ENCODE measurements around the gene TNFSF13.

GRCh38 chr17:7588553-7589203 lies 30.1 kb downstream of the TNFSF13 start:
- no peak for TF ChIP-seq RFX5 (IDR thresholded peaks at IDR 0.05)
- no peak for TF ChIP-seq CTCF (IDR thresholded peaks at IDR 0.05)
- TF ChIP-seq PBX3 (IDR thresholded peaks at IDR 0.05) = no peak
- no peak for TF ChIP-seq POLR2A (IDR thresholded peaks at IDR 0.05; ENCODE audit: low read length)
- no peak for TF ChIP-seq KDM1A (IDR thresholded peaks at IDR 0.05; ENCODE audit: low read depth)
- no peak for TF ChIP-seq SMC3 (IDR thresholded peaks at IDR 0.05)
- no peak for TF ChIP-seq TP53 (CRISPR knock-in tag; IDR thresholded peaks at IDR 0.05)
- no peak for TF ChIP-seq MAFK (IDR thresholded peaks at IDR 0.05; ENCODE audit: partially characterized antibody)
- TF ChIP-seq CHD2 (IDR thresholded peaks at IDR 0.05; ENCODE audit: low read length, partially characterized antibody) = no peak
- TF ChIP-seq EP300 (IDR thresholded peaks at IDR 0.05) = no peak
- TF ChIP-seq RARB (CRISPR knock-in tag; IDR thresholded peaks at IDR 0.05) = no peak
- no peak for TF ChIP-seq ZC3H11A (IDR thresholded peaks at IDR 0.05)
